Measurements from ENCODE around the gene SLC25A12.
"Not testable (repeated sequence)": the region's sequence is repeated elsewhere in the genome, so short reads cannot be mapped to it uniquely, and the experiment has no call there.

The SLC25A12 gene

GRCh38 chr2:171822525-171823322 lies 71.3 kb downstream of the SLC25A12 start:
- no peak for DNase-seq

- no peak for DNase-seq
Observed at GRCh38 chr2:171819453-171819852, 74.6 kb downstream of the SLC25A12 start.

GRCh38 chr2:171814883-171815282 lies 79.2 kb downstream of the SLC25A12 start:
- DNase-seq = peak; percentile 39

DNA sequence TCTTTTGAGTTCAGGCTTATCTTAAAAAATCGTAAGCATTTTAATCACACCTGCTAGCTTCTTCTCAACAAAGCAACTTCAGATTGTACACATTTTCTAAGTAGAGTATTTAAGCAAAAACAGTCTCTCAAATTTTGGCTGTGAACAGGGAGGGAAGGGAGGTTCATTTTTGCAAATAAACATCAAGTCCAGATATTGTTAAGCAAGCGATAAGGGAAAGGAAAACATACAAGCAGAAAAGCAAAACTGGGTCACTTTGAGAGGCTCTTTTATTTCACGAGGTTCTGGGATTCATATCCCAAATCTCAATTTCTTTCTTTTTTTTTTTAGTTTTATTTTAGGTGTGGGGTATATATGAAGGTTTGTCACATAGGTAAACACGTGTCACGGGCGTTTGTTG lies 79.9 kb downstream of the SLC25A12 start:
- no peak for DNase-seq

- DNase-seq = no peak
Observed at GRCh38 chr2:171813729-171814128, 80.3 kb downstream of the SLC25A12 start.

DNA sequence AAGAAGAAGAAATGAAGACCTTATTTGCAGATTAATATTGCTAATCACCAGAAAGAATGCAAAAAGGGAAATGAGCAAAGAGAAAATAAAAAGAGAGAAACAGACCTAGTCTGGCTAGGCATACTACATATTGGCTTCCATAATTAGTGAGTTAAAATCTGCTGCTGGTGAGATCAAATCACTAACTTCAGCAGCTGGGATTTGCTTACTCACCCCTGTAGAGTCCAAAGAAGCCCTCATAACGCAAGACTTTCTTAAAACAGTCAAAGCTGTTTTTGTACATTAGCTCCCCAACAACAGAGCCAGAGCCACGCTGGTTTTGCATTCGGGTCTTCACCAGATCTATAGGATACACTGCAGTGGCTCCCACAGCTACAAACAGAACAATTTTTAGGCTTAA lies 80.9 kb downstream of the SLC25A12 start:
- no peak for DNase-seq

- DNase-seq = peak; percentile 46
Observed at GRCh38 chr2:171811245-171811628, 82.8 kb downstream of the SLC25A12 start.

DNA sequence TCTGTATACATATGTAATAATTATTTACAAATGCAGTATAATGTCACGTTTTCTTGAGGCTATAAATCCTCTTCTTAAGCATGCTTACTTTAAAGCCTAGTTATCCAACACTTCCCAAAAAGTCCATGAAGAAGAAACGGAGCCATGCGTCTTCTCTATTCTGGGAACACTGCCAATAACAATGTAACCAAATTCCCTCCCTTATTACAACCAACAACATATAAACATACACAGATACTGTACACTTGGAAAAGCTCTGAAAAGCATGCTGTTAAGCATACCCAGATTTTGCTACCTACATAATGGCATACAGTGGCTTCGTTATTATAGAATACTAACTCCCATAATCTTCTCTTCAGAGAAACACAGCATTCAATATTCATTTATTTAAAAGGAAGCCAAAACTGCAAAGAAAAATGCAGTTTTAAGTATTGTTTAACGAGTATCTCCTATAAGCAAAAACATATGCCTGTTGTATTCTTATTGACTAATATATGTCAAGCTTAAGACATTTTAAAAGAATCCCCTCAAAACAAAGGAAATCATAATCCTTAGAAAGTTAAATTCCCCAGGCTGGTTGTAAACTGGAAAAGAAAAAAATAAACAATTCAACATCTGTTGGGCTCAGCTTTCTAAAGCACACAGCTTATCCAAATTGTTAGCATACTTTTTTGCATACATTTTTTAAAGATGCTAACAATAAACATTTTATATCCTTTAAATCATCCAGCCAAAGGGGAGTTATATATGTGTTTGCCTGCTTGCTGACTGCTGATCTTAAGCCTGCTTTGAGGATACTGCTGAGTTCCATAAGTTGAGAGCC lies 83.4 kb downstream of the SLC25A12 start:
- DNase-seq = peak; percentile 23

- DNase-seq = not testable (repeated sequence)
Observed at GRCh38 chr2:171808885-171809284, 85.2 kb downstream of the SLC25A12 start.

GRCh38 chr2:171807831-171808393 lies 86.1 kb downstream of the SLC25A12 start:
- DNase-seq = no peak

DNA sequence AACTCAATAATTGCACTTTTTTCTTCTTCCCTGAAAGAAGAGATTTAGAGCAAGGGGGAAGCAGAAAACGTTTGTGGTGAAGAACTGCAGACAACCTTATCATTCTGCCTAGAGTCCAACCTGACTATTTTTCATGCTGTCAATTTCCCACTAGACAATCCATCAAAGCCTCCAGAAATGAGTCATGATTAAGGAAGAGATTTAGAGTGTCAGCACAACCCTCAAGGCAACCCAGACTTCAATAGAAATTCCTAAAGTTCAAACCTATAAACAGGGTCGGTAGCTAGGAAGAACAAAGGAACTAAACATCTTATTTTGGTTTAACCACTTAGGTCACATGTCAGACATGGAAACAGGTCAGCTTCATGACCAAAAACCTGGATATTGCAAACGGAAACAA lies 86.9 kb downstream of the SLC25A12 start:
- DNase-seq = no peak

DNA sequence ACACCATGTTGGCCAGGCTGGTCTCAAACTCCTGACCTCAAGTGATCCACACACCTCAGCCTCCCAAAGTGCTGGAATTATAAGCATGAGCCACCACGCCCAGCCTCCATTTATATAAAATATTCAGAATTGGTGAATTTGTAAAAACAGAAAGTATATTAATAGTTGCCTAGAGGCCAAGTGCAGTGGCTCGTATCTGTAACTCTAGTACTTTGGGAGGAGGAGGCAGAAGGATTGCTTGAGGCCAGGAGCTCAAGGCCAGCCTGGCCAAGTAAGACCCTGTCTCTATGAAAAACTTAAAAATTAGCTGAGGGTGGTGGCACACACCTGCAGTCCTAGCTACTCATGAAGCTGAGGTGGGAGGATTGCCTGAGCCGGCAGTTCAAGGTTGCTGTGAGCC lies 89.6 kb downstream of the SLC25A12 start:
- DNase-seq = no peak

- no peak for DNase-seq
Observed at GRCh38 chr2:171803757-171804156, 90.3 kb downstream of the SLC25A12 start.

- DNase-seq = no peak
Observed at GRCh38 chr2:171800639-171801038, 93.4 kb downstream of the SLC25A12 start.

GRCh38 chr2:171798156-171798820 lies 95.8 kb downstream of the SLC25A12 start:
- no peak for DNase-seq

DNA sequence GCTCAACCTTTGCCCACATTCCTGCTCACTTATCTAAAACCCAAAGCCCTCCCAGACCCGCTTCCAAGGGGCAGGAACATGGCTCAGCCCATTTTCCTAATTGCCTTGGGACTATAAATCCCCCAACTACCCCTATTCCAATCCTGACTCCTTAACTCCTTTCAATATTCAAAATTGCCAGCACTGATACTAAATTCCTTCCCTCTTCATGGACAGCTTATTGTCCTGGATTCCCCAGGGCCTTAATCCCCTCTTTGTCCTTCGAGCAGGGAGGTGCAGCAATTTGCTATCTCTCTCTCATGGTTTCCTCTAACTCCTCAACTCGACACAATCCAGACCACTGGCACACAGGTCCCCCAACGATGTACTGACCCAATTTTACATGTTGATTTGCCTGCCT lies 99.1 kb downstream of the SLC25A12 start:
- DNase-seq = no peak

GRCh38 chr2:171793691-171794678 lies 100.1 kb downstream of the SLC25A12 start:
- no peak for DNase-seq

- DNase-seq = no peak
Observed at GRCh38 chr2:171792886-171793580, 101.0 kb downstream of the SLC25A12 start.

GRCh38 chr2:171792157-171792556 lies 101.9 kb downstream of the SLC25A12 start:
- DNase-seq = no peak

DNA sequence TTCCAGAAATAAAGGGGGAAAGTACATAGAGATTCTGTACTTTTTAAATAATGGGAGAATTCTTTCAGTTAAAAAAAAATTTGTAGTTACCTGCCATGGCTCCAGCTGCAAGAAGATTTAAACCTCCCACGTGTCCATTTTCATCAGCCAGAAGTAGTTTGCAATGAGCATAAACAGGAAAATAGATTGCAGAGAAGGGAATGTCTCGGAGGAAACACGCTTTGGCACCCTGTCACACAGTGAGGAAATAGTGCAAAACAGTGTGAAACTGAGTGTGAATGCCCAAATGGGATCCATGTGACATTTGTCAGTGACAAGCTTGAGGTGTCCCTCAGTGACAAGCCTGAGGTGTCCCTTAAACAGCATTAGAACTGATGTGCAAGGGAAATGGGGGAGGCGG lies 102.7 kb downstream of the SLC25A12 start:
- DNase-seq = no peak

DNA sequence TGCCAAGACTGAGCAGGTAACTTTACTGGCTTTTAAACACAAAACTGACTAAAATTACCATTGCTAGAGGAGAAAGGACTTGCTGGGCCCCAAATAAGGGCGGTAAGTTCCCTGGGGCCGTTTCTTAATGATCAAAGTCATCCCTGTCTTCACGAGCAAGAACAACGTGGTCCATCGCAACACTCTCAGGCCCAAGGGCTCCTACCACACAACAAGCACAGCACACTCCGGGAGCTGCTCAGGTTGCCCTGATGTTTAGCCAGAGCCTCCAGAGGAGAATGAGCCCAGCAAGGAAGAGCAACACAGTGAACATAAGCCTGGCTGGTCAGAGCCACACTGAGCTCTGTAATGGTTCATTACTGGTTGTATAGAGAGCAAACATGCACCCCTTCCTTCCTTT lies 104.1 kb downstream of the SLC25A12 start:
- DNase-seq = no peak

Measured in NCI-H1092 treated with DMSO at 0.1 percent for 48 hours (cell line).